SHP77 (cell line): ENCODE measurements around the gene CASP7.

Source experiments
- DNase-seq, 2 experiments: peaks; one replicate each; lab custom pipeline; 2025; lab: John Stamatoyannopoulos, UW

CASP7 gene

GRCh38 chr10:113666682-113667252 lies 12.9 kb upstream of the CASP7 start:
- no peak for DNase-seq

DNA sequence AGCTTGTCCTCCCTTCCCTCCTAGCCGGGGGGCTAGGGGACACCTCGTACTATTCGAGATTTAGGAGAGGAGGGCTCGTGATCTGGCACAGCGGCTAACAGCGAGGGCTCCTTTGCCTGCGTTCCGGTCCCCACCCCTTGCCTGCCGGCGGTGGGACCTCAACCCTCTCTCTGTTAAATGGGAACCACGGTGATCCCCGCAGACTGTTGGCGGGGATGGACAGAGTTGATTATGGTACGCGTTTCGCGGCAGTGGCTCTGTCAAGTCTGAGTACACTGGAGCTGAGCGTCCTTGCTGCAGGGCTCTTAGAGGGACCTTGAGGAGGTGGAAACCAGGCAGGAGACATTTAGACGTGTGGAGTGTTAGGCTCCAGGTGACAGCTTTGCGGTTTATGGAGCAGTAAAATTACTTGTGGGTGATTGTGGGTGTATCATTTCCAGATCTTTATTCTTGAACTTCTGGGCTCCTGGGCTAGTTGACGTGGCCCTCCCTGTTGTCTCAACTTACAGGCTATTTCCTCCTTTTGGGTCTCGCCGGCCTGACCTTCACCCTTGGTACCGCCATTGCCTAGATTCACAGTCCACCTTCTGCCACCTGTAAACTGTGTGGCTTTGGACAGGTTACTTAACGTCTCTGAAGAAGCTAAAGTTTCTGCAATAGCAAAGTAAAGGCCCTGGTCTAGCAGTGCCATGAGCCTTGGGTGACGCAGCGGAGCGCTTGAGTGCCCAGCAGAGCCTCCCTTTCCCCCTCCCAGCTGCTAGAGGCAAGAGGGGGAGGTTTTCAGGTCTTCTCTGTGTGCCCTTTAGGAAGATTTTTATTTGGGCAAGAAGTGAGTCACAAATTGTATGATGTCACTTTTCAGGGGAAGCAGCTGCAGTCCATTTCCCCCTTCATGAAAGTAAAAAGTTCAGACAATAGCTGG lies 739 bp downstream of the CASP7 start:
- DNase-seq: peak in 1 of 2 experiments; percentile 17

GRCh38 chr10:113681533-113682470 lies 2.1 kb downstream of the CASP7 start:
- no peak for DNase-seq

- DNase-seq: no peak
These were observed 3.6 kb downstream of the CASP7 start for GRCh38 chr10:113683300-113683699.

DNA sequence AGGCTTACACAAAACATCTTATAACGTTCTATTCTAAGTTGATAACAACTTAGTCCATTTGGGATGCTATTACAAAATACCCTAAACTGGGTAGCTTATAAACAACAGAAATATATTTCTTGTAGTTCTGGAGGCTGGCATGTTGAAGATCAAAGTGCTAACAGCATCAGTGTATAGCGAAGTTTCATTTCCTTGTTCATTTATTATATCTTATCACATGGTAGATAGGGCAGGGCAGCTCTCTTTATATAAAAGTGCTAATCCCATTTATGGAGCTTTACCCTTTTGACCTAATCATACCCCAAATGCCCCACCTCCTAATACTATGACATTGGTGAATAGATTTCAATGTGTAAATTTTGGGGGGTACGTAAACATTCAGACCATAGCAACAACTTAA lies 6.3 kb downstream of the CASP7 start:
- no peak for DNase-seq

DNA sequence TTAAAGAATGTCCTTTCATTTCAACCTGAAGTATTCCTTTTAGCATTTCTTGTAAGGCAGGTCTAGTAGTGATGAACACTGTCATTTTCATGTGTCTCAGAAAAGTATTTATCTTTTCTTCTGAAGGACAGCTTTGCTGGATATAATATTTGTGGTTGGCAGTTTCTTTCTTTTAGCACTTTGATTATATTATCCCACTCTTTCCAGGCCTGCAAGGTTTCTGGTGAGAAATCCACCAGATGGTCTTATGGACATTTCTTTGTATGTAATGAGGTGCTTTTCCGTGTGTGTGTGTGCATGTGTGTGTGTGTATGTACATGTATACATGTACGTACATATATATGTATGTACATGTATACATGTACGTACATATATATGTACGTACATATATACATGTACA lies 7.3 kb downstream of the CASP7 start:
- no peak for DNase-seq

DNA sequence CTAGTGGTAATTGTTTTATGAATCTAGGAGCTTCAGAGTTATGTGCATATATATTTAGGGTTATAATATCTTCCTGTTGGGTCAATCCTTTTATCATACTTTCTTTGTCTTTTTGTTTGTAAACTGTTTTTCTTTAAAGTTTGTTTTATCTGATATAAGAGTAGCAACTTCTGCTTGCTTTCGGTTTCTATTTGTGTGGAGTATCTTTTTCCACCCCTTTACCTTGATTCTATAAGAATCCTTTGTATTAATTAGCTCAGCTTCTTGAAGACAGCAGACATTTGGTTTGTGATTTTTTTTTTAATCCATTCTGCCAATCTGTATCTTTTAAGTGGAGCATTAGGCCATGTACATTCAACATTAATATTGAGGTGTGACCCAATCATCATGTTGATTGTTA lies 9.3 kb downstream of the CASP7 start:
- DNase-seq: no peak

- DNase-seq: no peak
These were observed 9.9 kb downstream of the CASP7 start for GRCh38 chr10:113689574-113689973.

- no peak for DNase-seq
These were observed 11.0 kb downstream of the CASP7 start for GRCh38 chr10:113690749-113691148.

- no peak for DNase-seq
These were observed 11.7 kb downstream of the CASP7 start for GRCh38 chr10:113691381-113691780.

DNA sequence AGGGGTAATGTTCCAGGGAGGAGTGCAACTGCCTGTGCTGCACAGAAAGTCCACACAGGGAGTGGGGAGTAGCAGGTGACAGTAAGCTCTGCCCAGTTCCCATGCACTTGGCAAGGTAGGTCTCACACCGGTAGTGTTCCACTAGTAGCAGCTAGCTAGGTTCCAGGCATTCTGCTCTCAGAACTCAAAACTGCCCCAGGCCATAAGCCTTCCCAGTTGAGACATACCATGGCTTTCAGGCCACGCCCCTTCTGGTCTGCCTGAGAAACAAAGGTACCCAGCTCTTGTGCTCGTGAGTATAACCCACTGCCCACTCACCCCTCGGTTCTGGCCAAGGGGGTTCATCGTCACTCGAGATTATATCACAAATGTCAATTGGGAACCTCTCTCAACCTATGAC lies 12.6 kb downstream of the CASP7 start:
- no peak for DNase-seq

GRCh38 chr10:113693348-113693747 lies 13.6 kb downstream of the CASP7 start:
- DNase-seq: no peak

DNA sequence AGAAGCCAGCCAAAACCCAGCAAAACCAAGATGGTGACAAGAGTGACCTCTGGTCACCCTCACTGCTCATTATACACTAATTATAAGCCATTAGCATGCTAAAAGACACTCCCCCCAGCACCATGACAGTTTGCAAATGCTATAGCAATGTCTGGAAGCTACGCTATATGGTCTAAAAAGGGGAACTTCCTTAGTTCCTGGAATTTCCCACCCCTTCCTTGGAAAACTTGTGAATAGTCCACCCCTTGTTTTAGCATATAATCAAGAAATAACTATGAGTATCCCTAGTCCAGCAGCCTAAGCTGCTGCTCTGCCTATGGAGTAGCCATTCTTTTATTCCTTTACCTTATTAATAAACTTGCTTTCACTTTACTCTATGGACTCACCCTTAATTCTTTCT lies 16.0 kb downstream of the CASP7 start:
- no peak for DNase-seq

GRCh38 chr10:113697595-113697994 lies 17.9 kb downstream of the CASP7 start:
- no peak for DNase-seq

GRCh38 chr10:113704637-113705343 lies 25.1 kb downstream of the CASP7 start:
- DNase-seq: no peak

GRCh38 chr10:113705344-113705652 lies 25.6 kb downstream of the CASP7 start:
- DNase-seq: no peak

GRCh38 chr10:113706623-113707022 lies 26.9 kb downstream of the CASP7 start:
- DNase-seq: no peak

DNA sequence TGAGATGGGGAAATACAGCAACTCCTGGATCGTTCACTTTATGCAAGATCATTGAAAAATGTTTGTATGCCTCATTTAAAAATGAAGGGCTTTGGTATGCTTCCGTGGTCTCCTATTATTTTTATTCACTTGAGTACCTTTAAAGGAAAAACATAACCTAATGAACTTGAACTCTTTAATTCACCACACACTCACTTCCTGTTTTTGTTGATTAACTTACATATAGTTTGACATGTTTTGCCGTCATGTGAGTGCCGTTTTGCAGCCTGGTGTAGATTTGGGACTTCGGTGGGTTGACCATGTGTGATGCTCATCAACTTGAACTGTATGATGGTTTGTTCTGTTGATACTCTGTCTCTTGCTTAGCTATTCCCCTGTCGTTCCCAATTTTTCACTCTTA lies 28.9 kb downstream of the CASP7 start:
- no peak for DNase-seq

DNA sequence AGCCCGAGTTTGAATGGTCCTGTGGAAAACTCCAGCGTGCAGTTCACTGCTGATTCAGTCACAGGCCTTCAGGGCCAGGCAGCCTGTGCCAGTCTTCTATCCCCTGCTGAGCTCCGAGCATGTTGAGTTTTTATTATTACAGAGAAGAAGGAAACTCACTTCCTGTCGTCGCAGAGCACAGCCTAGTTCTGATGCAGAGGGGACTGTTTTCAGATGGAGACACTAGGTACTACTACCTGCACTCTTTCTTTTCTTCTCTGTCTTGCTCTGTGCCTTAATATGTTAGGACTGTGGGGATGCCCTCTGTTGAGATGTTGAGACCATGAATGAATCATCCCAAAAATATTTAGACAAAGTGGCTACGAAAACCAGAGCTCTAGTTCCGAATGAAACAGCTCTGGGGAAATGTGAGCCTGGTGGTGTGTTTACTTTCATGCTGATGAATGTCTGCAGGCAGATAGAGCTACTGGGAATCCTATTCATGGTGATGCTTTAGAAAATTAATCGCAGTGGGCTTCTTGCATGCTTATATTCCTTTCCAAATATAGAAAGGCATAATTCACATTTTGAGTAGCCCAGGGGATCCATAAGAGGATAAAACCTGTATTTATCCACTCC lies 29.6 kb downstream of the CASP7 start:
- DNase-seq: no peak

DNA sequence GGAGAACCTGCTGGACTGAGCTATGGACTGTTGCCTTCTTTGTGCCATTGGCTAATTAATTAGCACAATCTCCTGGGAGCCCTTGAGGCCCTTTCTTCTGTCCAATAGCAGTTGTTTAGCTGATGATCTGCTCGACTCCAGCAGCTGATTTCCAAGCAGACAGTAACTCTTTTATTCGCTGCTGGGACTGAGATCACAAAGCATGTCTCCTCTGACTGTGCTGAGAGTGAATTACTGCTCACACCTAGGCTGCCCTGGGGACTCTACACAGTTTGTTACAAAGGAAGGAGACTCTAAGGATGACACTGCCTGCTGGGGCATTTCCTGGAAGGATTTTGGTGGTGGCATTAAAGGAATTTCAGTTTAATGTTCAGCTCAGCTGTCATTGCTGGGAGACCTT lies 31.4 kb downstream of the CASP7 start:
- no peak for DNase-seq

- DNase-seq: no peak
These were observed 32.3 kb downstream of the CASP7 start for GRCh38 chr10:113712024-113712423.
